KMS-11 (cell line): ENCODE data around the gene ECT2L.

Experiments
- H2AFZ ChIP-seq: fragments of 200-600 bp; sonication (generic); 2 replicates; pipeline ENCODE4 v1.6.1; 2016; ENCODE audit warnings: antibody characterized with exemption, mixed run types, low read depth
- H3K27ac ChIP-seq: fragments of 200-600 bp; sonication (generic); 2 replicates; pipeline ENCODE4 v1.6.1; 2016; ENCODE audit warnings: mild to moderate bottlenecking, mixed run types
- H3K27me3 ChIP-seq: fragments of 200-600 bp; sonication (generic); 2 replicates; pipeline ENCODE4 v1.6.1; 2017; ENCODE audit warnings: mild to moderate bottlenecking, low read depth, mixed run types, moderate library complexity; ENCODE audit not compliant: insufficient read depth
- H3K36me3 ChIP-seq: fragments of 200-600 bp; sonication (generic); 2 replicates; pipeline ENCODE4 v1.6.1; 2017; ENCODE audit warnings: mild to moderate bottlenecking, mixed run types; ENCODE audit not compliant: insufficient read depth
- H3K4me1 ChIP-seq: fragments of 200-600 bp; sonication (generic); 2 replicates; pipeline ENCODE4 v1.6.1; 2016; ENCODE audit warnings: mild to moderate bottlenecking, low read depth, mixed run types; ENCODE audit not compliant: poor library complexity, severe bottlenecking
- H3K4me2 ChIP-seq: fragments of 200-600 bp; sonication (generic); 2 replicates; pipeline ENCODE4 v1.7.0; 2016; ENCODE audit warnings: mild to moderate bottlenecking, mixed run types
- H3K4me3 ChIP-seq: fragments of 200-600 bp; sonication (generic); IDR thresholded peaks from 2 replicates; pipeline ENCODE4 v1.6.1; 2017; ENCODE audit warnings: low read depth, low read length, mixed read lengths; ENCODE audit not compliant: insufficient read depth
- H3K79me2 ChIP-seq: fragments of 200-600 bp; sonication (generic); 2 replicates; pipeline ENCODE4 v1.6.1; 2016; ENCODE audit warnings: low read depth, mixed run types; ENCODE audit not compliant: insufficient read depth
- H3K9ac ChIP-seq: fragments of 200-600 bp; sonication (generic); 2 replicates; pipeline ENCODE4 v1.6.1; 2016; ENCODE audit warnings: mild to moderate bottlenecking, mixed run types
- H4K20me1 ChIP-seq: fragments of 200-600 bp; sonication (generic); 2 replicates; pipeline ENCODE4 v1.6.1; 2016; ENCODE audit warnings: mild to moderate bottlenecking, mixed run types; ENCODE audit not compliant: insufficient read depth
- TF ChIP-seq, protein P1 (sequence below): fragments of 200-600 bp; sonication (generic); conservative IDR thresholded peaks from 2 replicates; pipeline ENCODE4 v1.6.1; 2017; ENCODE audit warnings: low read depth, mild to moderate bottlenecking, antibody characterized with exemption, low read length, moderate library complexity, mixed read lengths

Gene ECT2L

DNA sequence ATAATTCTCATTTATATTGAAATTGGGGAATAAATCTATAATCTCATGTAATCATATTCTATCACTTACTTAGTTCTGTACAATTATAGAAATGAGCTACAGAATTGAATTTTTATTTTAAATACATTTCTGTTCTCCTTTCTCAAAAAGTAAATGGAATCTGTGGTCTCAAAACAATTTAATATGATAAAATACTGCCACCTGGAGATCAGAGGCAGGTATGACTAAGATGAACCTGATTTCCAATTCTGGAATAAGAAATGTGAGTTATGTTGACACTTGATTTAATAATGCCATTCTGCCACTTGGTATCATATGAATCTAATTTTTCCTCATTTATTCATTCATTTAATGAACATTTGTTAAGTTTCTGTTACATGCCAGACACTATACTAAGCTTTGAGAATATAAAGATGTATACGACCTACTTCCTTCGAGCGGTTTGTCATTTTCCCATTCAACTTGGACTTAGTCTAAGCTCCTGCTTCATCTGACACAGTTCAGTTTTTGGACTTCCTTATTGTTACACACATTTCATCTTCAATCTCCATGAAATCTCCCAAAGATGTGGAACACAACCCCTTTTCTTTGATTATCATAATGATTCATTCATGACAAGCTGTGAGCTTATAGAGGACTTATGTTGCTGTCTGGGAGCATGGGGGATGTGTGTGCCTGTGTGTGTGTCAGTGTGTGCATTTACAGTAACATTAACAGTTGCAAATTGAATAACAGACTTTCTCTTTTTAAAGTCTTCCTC lies 29.8 kb upstream of the ECT2L start:
- Histone ChIP-seq H3K4me2 (no peak overlapping the region), H3K36me3 (no peaks in the 10 kb centered on the region), H3K27ac (no peak overlapping the region), H3K4me3 (no peak overlapping the region), H3K79me2 (no peaks in the 10 kb centered on the region), H3K9ac (no peak overlapping the region), H2AFZ (no peak overlapping the region), H3K4me1 (no peaks in the 10 kb centered on the region), H3K27me3 (no peaks in the 10 kb centered on the region), H4K20me1 (no peaks in the 10 kb centered on the region)
- TF ChIP-seq, protein P1, sequence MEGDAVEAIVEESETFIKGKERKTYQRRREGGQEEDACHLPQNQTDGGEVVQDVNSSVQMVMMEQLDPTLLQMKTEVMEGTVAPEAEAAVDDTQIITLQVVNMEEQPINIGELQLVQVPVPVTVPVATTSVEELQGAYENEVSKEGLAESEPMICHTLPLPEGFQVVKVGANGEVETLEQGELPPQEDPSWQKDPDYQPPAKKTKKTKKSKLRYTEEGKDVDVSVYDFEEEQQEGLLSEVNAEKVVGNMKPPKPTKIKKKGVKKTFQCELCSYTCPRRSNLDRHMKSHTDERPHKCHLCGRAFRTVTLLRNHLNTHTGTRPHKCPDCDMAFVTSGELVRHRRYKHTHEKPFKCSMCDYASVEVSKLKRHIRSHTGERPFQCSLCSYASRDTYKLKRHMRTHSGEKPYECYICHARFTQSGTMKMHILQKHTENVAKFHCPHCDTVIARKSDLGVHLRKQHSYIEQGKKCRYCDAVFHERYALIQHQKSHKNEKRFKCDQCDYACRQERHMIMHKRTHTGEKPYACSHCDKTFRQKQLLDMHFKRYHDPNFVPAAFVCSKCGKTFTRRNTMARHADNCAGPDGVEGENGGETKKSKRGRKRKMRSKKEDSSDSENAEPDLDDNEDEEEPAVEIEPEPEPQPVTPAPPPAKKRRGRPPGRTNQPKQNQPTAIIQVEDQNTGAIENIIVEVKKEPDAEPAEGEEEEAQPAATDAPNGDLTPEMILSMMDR = peak; percentile 73

DNA sequence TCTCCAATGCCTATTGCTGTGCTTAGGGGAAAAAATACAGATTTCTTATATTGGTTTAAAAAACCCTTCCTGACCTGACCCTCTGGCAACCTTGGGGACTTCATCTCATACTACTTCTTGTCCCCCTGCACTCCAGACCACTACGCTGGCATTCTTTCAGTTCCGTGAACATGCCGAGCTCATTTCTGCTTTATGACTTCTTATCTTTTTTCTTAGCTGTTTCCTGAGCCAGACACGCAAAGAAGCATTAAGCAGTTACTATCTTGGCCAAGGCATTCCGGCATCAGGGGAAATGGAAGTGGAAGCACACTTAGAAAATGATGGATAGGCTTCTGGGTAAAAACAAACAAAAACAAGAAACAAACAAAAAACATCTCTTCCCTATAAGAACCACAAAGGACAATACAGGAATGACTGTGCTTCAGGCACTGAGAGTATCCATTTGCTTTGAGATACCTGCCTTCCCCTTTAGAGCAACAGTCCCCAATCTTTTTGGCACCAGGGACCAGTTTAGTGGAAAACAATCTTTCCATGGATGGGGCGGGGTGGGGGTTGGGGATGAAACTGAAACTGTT lies 26.7 kb upstream of the ECT2L start:
- Histone ChIP-seq H3K4me1 (peaks cover 13% of the 10 kb centered on the region), H3K36me3 (no peaks in the 10 kb centered on the region), H3K79me2 (no peaks in the 10 kb centered on the region; the same call in 1 of the 2 replicates), H2AFZ (no peak overlapping the region), H4K20me1 (no peaks in the 10 kb centered on the region), H3K4me2 (no peak overlapping the region), H3K4me3 (no peak overlapping the region), H3K27me3 (no peaks in the 10 kb centered on the region), H3K27ac (no peak overlapping the region), H3K9ac (no peak overlapping the region)
- TF ChIP-seq, protein P1 = no peak

DNA sequence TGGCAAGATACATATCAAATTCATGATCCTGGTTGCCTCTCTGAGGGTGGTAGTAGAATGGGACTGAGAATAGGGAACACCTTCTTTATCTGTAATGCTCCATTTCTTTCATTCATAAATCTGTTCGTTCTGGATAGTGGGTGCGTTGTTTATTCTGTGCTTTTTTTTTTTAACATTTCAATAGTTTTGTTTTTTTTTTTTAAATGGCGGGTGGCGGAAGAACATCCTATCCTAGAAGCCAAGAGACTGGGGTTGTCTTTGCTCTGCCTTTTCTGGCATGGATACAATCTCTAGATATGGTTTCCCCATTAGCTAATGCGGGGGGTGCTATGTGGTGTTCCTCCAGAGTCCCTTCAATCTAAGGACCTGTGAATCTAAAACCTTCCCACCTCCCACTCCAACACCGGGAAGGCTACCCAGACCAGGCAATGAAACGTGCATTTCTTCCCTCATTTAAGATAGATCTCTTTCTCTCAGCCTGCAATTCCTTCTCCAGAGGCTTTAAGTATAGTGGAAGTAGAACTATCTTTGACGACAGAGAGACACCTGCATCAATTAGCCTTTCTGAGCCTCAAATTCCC lies 23.2 kb upstream of the ECT2L start:
- no peaks in the 10 kb centered on the region; the same call in 1 of the 2 replicates for H3K79me2 ChIP-seq
- H2AFZ ChIP-seq = peak overlapping the region; percentile 88
- H3K36me3 ChIP-seq = no peaks in the 10 kb centered on the region
- no peaks in the 10 kb centered on the region for H4K20me1 ChIP-seq
- H3K4me2 ChIP-seq = peak overlapping the region; percentile 98
- H3K27ac ChIP-seq = peak overlapping the region; percentile 70
- H3K27me3 ChIP-seq = no peaks in the 10 kb centered on the region
- peaks cover 19% of the 10 kb centered on the region for H3K4me1 ChIP-seq
- no peak overlapping the region for H3K4me3 ChIP-seq
- TF ChIP-seq, protein P1 = no peak
- peak overlapping the region; percentile 64 for H3K9ac ChIP-seq

DNA sequence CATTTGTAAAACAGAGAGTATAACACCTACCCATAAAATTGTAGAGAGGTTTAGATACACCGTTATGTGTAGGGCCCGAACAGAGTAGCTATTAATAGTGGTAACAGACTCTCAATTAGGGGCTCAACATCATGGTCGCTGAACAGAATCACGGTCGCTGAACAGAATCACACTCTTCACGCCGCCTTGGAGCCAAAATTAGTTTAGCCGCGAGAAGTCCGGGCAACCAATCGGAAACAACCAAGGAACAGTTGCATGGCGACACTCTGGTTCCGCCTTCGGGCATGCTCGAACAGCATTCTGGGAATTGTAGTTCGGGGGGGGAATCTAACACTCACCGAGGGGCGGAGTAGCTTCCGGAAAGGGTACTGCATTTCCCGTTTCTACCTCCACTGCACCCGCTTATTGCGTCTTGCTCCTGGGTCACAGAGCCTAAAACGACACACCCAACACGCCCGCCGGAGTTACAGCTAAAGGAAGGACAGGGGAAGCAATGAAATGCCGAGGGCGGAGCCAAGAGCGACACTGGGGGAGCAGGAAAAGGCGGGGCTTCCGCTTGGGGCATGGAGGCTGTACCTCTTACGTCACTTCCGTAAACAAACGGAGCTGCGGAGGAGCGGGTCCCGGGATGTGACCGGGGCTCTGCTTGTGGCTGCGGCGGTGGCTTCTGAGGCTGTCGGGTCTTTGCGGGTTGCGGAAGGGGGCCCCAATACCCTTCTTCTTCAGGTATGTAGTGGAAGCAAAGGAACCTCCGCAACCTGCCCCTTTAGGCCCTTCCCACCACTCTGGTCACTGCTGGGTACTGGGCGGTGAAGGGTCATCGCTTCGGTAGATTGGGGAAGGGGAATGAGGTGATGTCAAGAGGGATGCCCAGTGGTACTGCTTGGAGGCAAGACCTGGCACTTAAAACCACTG lies 22.5 kb upstream of the ECT2L start, which contains the start of gene CCDC28A:
CCDC28A (plus strand) TSS at position 593 of the 915 bp plus-strand sequence. CDS start 2,352 bp downstream, outside the sequence.
- H3K4me1 ChIP-seq = peaks cover 19% of the 10 kb centered on the region
- H3K36me3 ChIP-seq = no peaks in the 10 kb centered on the region
- H3K27me3 ChIP-seq = no peaks in the 10 kb centered on the region
- H2AFZ ChIP-seq = peak within 1 kb of the TSS; percentile 88
- peak within 1 kb of the TSS; percentile 98 for H3K4me2 ChIP-seq
- H3K4me3 ChIP-seq = no peak within 1 kb of the TSS
- peak within 1 kb of the TSS; percentile 64 for H3K9ac ChIP-seq
- TF ChIP-seq, protein P1 = no peak
- H3K27ac ChIP-seq = peak within 1 kb of the TSS; percentile 70
- no peaks in the 10 kb centered on the region for H4K20me1 ChIP-seq
- no peaks in the 10 kb centered on the region; the same call in 1 of the 2 replicates for H3K79me2 ChIP-seq
